Measurements from ENCODE around the gene RABGAP1L.

Gene RABGAP1L

DNA sequence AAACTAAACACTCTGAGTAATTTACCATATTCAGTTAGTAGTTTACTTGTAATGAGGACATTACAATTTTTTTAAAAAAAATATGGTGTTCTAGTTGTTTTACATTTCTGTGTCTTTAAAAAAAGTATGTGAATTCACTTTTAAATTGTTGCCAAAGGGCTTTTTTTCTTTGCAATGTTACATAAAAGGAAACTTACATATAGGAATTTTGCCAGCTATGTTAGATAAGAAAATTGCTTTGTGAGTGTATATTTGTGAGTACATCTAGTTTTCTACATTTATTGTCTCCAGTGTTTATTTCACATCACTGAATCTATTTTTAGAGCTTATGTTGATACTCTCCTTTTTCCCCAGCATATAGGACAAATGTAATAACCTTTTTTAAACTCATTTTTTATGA, 495.2 kb downstream of the RABGAP1L start:
- H3K9me3 ChIP-seq (ENCODE audit: control insufficient read depth, low read length): no peaks in the 10 kb centered on the region
- H3K4me3 ChIP-seq (ENCODE audit: extremely low read depth, insufficient read depth, low read length, poor library complexity, severe bottlenecking): no peak overlapping the region
- H3K4me1 ChIP-seq (ENCODE audit: control insufficient read depth, insufficient read depth, low read length, poor library complexity, severe bottlenecking): peaks cover 8% of the 10 kb centered on the region
- no peak overlapping the region for H3K27ac ChIP-seq (ENCODE audit: low read depth, low read length, severe bottlenecking)
- H3K36me3 ChIP-seq (ENCODE audit: control insufficient read depth, insufficient read depth, low read length): no peaks in the 10 kb centered on the region

DNA sequence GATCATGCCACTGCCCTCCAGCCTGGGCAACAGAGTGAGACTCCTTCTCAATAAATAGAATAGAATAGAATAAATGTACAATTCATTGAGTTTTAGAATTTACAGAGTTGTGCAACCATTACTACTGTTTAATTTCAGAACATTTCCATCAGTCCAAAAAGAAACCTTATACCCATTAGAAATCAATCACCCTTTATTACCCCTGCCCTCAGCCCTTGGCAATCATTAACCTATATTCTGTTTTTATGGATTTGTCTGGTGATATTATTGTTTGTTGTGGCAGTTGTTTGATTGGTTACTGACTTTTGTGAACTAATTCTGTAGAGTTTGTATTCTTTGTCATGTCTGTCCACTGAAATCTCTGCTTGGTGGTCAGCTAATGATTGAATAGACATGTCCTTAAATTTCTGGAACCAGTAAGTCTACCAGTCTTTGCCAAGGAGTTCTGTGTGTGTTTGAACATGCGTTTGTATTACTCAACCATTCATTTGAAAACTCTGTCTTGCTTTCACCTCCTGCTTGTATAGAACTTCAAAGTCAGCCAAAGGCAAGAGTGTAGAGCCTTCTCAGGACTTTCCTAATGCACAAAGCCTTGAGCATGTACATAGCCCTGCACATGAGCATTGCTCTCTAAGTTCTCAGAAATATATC, 497.2 kb downstream of the RABGAP1L start:
- no peak overlapping the region for H3K4me3 ChIP-seq (ENCODE audit: extremely low read depth, insufficient read depth, low read length, poor library complexity, severe bottlenecking)
- no peaks in the 10 kb centered on the region for H3K36me3 ChIP-seq (ENCODE audit: control insufficient read depth, insufficient read depth, low read length)
- WGBS, 2 experiments (ENCODE audit: insufficient coverage in 2 of 2): no CpG with 5 or more reads among the region's 1 CpG
- peaks cover 8% of the 10 kb centered on the region for H3K4me1 ChIP-seq (ENCODE audit: control insufficient read depth, insufficient read depth, low read length, poor library complexity, severe bottlenecking)
- no peaks in the 10 kb centered on the region for H3K9me3 ChIP-seq (ENCODE audit: control insufficient read depth, low read length)
- no peak overlapping the region for H3K27ac ChIP-seq (ENCODE audit: low read depth, low read length, severe bottlenecking)

DNA sequence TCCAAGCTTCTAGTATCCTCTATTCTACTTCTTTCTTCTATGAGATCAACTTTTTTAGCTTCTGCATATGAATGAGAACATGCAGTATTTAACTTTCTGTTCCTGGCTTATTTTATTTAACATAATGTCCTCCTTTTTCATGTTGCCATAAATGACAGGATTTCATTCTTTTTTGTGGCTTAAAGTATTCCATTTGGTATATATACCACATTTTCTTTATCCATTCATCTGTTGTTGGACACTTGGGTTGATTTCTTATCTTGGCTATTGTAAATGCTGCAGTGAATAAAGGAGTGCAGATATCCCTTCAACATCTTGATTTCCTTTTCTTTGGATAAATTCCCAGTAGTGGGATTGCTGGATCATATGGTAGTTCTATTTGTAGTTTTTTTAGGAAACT, 498.1 kb downstream of the RABGAP1L start:
- H3K36me3 ChIP-seq (ENCODE audit: control insufficient read depth, insufficient read depth, low read length): no peaks in the 10 kb centered on the region
- no peak overlapping the region for H3K27ac ChIP-seq (ENCODE audit: low read depth, low read length, severe bottlenecking)
- no peak overlapping the region for H3K4me3 ChIP-seq (ENCODE audit: extremely low read depth, insufficient read depth, low read length, poor library complexity, severe bottlenecking)
- peaks cover 8% of the 10 kb centered on the region for H3K4me1 ChIP-seq (ENCODE audit: control insufficient read depth, insufficient read depth, low read length, poor library complexity, severe bottlenecking)
- H3K9me3 ChIP-seq (ENCODE audit: control insufficient read depth, low read length): no peaks in the 10 kb centered on the region

DNA sequence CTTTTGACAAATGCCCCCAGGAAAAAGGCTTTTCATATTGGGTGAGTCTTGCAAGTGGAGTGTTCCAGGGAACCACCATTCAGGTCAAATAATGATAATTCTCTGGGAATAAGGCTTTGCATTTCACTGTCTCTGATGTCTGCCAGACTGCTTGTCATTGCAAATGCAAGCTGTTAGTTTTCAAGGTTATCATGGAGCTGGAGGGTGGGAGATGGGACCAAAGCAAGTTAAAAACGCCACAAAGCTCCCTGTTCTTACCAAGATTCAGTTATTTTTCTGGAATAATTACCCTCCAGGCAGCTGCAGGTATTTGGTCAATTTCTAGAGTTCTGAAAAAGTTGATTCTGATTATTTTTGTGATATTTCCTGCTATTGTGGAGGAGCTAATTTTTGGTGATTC, 498.6 kb downstream of the RABGAP1L start:
- Histone ChIP-seq H3K4me3 (ENCODE audit: extremely low read depth, insufficient read depth, low read length, poor library complexity, severe bottlenecking) (no peak overlapping the region), H3K9me3 (ENCODE audit: control insufficient read depth, low read length) (no peaks in the 10 kb centered on the region), H3K4me1 (ENCODE audit: control insufficient read depth, insufficient read depth, low read length, poor library complexity, severe bottlenecking) (peaks cover 4% of the 10 kb centered on the region), H3K36me3 (ENCODE audit: control insufficient read depth, insufficient read depth, low read length) (no peaks in the 10 kb centered on the region), H3K27ac (ENCODE audit: low read depth, low read length, severe bottlenecking) (no peak overlapping the region)
- 83% methylated on average over 1 of the region's 1 CpG; no CpG with 5 or more reads in 1 of the 2 experiments for WGBS, 2 experiments (ENCODE audit: insufficient coverage in 2 of 2)

DNA sequence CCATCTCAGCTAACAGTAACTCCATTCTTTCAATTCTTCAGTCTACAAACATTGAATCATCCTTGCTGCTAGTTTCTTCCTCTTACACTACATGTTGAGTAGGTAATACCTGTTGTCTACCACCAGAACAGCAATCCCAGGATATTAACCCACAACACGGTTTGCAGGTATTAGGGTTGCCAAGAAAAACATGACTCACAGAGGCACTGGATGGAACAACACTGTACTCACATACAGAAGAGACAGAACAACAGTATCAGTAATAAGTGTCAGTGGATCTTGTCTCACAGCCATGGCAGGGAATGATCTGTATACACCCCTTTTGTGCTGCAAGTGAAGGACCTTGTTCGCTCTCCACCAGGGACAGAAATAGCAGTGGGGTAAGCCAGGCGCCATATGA, 500.5 kb downstream of the RABGAP1L start:
- no peaks in the 10 kb centered on the region for H3K4me1 ChIP-seq (ENCODE audit: control insufficient read depth, insufficient read depth, low read length, poor library complexity, severe bottlenecking)
- H3K36me3 ChIP-seq (ENCODE audit: control insufficient read depth, insufficient read depth, low read length): no peaks in the 10 kb centered on the region
- no peak overlapping the region for H3K4me3 ChIP-seq (ENCODE audit: extremely low read depth, insufficient read depth, low read length, poor library complexity, severe bottlenecking)
- H3K9me3 ChIP-seq (ENCODE audit: control insufficient read depth, low read length): no peaks in the 10 kb centered on the region
- H3K27ac ChIP-seq (ENCODE audit: low read depth, low read length, severe bottlenecking): no peak overlapping the region
- 80 to 93% methylated on average over 1 to 2 of the region's 3 CpGs for WGBS, 2 experiments (ENCODE audit: insufficient coverage in 2 of 2)

DNA sequence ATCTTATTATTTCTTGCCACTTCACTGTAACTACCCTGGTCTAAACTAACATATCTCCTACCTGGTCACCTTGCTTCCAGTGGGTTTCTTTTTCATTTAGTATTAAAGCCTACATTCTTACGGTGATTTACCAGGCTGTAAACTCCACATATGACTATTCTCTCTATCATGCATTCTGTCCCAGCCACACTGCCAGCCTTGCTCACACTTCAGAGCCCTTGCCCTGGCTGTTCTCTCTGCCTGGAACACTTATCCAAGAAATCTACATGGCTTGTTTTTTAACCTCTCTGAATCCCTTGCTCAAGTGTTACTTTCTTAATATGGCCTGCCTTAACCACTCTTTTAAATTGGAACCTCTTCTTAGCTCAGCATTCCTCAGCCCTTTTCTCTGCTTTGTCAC, 501.2 kb downstream of the RABGAP1L start:
- Histone ChIP-seq H3K9me3 (ENCODE audit: control insufficient read depth, low read length) (no peaks in the 10 kb centered on the region), H3K4me1 (ENCODE audit: control insufficient read depth, insufficient read depth, low read length, poor library complexity, severe bottlenecking) (no peaks in the 10 kb centered on the region), H3K36me3 (ENCODE audit: control insufficient read depth, insufficient read depth, low read length) (no peaks in the 10 kb centered on the region), H3K4me3 (ENCODE audit: extremely low read depth, insufficient read depth, low read length, poor library complexity, severe bottlenecking) (no peak overlapping the region), H3K27ac (ENCODE audit: low read depth, low read length, severe bottlenecking) (no peak overlapping the region)
- 82 to 93% methylated on average over 1 of the region's 1 CpG for WGBS, 2 experiments (ENCODE audit: insufficient coverage in 2 of 2)

DNA sequence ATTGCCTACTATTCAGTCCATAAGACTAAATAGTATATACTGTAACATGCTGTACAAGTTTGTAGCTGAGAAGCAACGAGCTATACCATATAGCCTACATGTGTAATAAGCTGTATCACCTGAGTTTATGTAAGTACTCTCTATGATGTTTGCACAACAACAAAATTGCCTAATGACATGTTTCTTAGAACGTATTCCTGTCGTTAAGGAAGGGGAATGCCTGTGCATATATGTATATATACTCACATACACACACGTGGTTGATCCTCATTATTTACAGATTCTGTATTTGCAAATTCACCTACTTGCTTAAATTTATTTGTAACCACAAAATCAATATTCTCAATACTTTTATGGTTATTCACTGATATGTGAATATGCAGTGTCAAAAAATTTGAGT, 504.0 kb downstream of the RABGAP1L start:
- no peaks in the 10 kb centered on the region for H3K4me1 ChIP-seq (ENCODE audit: control insufficient read depth, insufficient read depth, low read length, poor library complexity, severe bottlenecking)
- H3K36me3 ChIP-seq (ENCODE audit: control insufficient read depth, insufficient read depth, low read length): no peaks in the 10 kb centered on the region
- no CpG with 5 or more reads among the region's 4 CpGs for WGBS, 2 experiments (ENCODE audit: insufficient coverage in 2 of 2)
- no peak overlapping the region for H3K27ac ChIP-seq (ENCODE audit: low read depth, low read length, severe bottlenecking)
- H3K9me3 ChIP-seq (ENCODE audit: control insufficient read depth, low read length): no peaks in the 10 kb centered on the region
- no peak overlapping the region for H3K4me3 ChIP-seq (ENCODE audit: extremely low read depth, insufficient read depth, low read length, poor library complexity, severe bottlenecking)

DNA sequence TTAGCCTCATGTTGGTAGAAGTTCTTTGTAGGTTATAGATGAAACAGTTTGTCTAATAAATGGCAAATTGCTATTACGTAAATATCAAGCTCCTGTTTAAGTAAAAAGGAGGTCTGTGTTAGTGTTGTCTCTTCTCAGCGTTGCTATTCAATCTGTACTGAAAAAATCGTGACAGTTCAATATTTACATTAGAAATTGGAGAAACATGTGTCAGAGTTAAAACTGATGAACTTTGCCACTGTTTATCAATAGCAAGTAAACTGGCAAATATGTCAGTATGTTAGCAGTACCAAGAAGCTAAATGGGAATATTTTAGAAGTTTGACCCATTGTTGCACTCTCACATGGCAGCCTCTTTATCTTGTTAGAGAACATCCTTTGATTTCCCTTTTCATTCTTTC, 506.9 kb downstream of the RABGAP1L start:
- Histone ChIP-seq H3K27ac (ENCODE audit: low read depth, low read length, severe bottlenecking) (no peak overlapping the region), H3K9me3 (ENCODE audit: control insufficient read depth, low read length) (peaks cover 5% of the 10 kb centered on the region), H3K4me3 (ENCODE audit: extremely low read depth, insufficient read depth, low read length, poor library complexity, severe bottlenecking) (no peak overlapping the region), H3K4me1 (ENCODE audit: control insufficient read depth, insufficient read depth, low read length, poor library complexity, severe bottlenecking) (no peaks in the 10 kb centered on the region), H3K36me3 (ENCODE audit: control insufficient read depth, insufficient read depth, low read length) (no peaks in the 10 kb centered on the region)
- 88 to 91% methylated on average over 1 to 3 of the region's 3 CpGs for WGBS, 2 experiments (ENCODE audit: insufficient coverage in 2 of 2)

DNA sequence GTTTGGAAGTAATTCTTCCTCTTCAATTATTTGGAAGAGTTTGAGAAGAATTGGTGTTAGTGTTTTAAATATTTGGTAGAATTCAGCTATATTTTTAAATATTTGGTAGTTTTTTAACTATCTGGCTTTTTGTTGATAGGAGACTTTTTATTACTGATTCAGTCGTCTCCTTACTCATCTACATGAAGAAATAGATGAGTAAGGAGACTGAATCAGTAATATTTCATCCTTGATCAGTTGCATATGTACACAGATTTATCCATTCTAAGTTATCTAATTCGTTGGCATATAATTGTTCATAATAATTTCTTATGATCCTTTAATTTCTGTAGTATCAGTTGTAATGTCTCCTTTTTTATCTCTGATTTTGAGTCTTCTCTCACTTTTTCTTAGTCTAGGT, 512.5 kb downstream of the RABGAP1L start:
- Histone ChIP-seq H3K4me3 (ENCODE audit: extremely low read depth, insufficient read depth, low read length, poor library complexity, severe bottlenecking) (no peak overlapping the region), H3K36me3 (ENCODE audit: control insufficient read depth, insufficient read depth, low read length) (no peaks in the 10 kb centered on the region), H3K4me1 (ENCODE audit: control insufficient read depth, insufficient read depth, low read length, poor library complexity, severe bottlenecking) (no peaks in the 10 kb centered on the region), H3K9me3 (ENCODE audit: control insufficient read depth, low read length) (peaks cover 5% of the 10 kb centered on the region), H3K27ac (ENCODE audit: low read depth, low read length, severe bottlenecking) (no peak overlapping the region)
- no CpG with 5 or more reads among the region's 2 CpGs for WGBS, 2 experiments (ENCODE audit: insufficient coverage in 2 of 2)

DNA sequence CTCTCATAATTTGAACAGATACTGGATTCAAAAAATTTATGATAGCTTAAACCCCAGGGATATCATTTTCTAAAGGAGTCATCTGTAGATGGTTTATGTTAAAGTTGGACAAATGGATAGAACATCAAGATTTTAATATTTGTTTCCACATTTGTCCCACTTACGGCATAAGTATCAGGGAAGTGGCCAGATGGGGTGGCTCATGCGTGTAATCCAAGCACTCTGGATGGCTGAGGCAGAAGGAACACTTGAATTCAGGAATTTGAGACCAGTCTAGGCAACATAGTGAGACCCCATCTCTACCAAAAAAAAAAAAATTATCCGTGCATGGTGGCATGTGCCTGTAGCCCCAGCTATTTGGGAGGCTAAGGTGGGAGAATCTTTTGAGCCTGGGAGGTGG, 517.5 kb downstream of the RABGAP1L start:
- 83% methylated on average over 2 of the region's 3 CpGs; no CpG with 5 or more reads in 1 of the 2 experiments for WGBS, 2 experiments (ENCODE audit: insufficient coverage in 2 of 2)
- Histone ChIP-seq H3K4me3 (ENCODE audit: extremely low read depth, insufficient read depth, low read length, poor library complexity, severe bottlenecking) (no peak overlapping the region), H3K27ac (ENCODE audit: low read depth, low read length, severe bottlenecking) (no peak overlapping the region), H3K9me3 (ENCODE audit: control insufficient read depth, low read length) (no peaks in the 10 kb centered on the region), H3K36me3 (ENCODE audit: control insufficient read depth, insufficient read depth, low read length) (no peaks in the 10 kb centered on the region), H3K4me1 (ENCODE audit: control insufficient read depth, insufficient read depth, low read length, poor library complexity, severe bottlenecking) (no peaks in the 10 kb centered on the region)

DNA sequence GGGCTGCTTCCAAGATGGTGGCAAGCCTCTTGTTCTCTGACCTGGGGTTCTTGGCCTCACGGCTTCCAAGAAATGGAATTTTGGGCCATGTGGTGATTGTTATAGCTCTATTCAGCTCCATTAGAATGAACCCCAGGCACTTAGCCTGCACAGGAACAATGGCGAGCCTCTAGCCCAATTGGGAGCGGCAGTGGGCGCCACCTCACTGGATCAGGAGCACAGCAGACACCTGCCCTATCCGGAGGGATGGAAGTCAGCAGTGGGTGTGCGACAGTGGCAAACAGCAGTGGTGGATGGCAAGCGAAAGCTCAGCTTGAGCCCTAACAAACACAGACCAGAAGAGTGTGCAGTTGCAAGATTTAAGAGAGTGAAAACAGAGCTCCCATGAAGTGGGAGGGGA, 519.3 kb downstream of the RABGAP1L start:
- Histone ChIP-seq H3K27ac (ENCODE audit: low read depth, low read length, severe bottlenecking) (no peak overlapping the region), H3K4me3 (ENCODE audit: extremely low read depth, insufficient read depth, low read length, poor library complexity, severe bottlenecking) (no peak overlapping the region), H3K9me3 (ENCODE audit: control insufficient read depth, low read length) (no peaks in the 10 kb centered on the region), H3K36me3 (ENCODE audit: control insufficient read depth, insufficient read depth, low read length) (no peaks in the 10 kb centered on the region), H3K4me1 (ENCODE audit: control insufficient read depth, insufficient read depth, low read length, poor library complexity, severe bottlenecking) (no peaks in the 10 kb centered on the region)
- 90 to 100% methylated on average over 5 to 7 of the region's 7 CpGs for WGBS, 2 experiments (ENCODE audit: insufficient coverage in 2 of 2)
